Measurements from ENCODE around the gene TULP1.

Gene TULP1

DNA sequence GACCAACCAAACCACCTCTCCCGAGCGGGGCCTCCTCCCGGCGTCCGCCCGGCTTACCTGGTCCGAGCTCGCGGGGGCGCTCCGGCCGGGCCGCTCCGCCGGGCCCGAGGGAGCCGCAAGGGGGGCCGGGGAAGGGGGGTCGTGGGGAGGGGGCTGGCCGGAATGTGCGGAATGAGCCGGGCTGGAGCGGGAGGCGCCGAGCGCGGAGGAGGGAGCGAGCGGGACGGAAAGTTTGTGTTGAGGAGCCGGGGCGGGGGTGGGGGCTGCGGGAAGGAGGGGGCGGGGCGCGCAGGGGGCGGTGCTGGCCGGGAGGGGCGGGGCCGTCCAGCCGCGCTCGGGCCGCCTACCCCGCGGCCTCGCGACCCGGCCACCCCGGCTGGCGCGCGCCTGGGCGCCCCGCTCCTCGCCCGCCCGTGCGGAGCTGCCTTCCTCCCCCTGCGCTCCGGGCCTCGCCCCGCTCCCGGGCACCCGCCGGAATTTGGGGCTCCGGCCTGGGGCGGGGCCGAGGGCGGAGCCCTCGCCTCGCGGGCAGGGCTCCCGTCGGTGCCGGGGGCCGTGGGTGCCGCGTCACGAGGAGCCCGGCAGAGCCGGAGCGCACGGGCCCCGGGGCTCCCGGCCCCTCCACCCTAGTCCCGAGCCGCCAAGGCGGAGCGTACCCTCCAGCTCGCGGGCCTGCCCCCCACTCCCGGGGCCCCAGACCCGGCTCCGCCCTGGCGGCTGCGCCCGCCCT, 15.7 kb downstream of the TULP1 start, which contains the start of gene TEAD3:
TSS of gene TEAD3 (minus strand) at position 239 of the 730 bp plus-strand sequence.
- DNase-seq (ENCODE audit: low spot score), result peak; percentile 96

DNA sequence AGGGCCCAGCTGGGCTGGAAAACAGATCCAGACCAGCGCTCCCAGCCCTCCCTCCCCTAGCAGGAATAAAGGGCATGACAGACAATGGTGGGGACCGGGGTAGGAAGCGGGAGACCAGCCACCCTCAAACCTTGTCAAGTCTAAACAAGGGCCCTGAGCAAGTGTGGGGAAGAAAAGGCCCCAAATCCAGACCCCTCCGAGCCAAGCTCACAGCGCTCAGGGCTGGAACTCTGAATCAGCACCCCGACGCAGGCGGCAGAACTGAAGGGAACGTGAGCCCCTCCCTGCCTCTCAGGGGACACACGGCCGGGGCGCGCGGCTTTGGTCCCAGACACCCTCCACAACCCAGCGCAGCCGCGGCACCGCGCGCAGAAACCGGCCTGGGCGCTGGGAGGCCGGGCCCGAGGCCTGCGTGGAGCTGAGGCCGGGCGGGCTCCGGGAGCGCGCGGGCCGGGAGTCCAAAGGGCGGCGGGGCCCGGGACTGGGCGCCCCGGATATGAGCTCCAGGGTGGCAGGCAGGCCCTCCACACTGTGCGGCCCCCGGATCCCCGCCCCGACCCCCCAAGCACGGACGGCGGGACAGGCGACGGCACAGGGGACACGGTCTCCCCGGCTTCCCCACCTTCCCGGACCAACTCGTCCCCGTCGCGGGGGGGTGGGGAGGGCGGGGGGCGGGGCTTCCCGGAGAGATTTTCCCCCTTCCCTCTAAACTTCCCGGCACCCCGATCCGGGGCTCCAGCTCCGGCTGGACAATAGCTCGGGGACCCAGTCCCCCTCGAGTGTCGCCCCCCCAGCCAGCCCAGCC, 16.5 kb downstream of the TULP1 start:
- peak; percentile 79 for DNase-seq (ENCODE audit: low spot score)

DNA sequence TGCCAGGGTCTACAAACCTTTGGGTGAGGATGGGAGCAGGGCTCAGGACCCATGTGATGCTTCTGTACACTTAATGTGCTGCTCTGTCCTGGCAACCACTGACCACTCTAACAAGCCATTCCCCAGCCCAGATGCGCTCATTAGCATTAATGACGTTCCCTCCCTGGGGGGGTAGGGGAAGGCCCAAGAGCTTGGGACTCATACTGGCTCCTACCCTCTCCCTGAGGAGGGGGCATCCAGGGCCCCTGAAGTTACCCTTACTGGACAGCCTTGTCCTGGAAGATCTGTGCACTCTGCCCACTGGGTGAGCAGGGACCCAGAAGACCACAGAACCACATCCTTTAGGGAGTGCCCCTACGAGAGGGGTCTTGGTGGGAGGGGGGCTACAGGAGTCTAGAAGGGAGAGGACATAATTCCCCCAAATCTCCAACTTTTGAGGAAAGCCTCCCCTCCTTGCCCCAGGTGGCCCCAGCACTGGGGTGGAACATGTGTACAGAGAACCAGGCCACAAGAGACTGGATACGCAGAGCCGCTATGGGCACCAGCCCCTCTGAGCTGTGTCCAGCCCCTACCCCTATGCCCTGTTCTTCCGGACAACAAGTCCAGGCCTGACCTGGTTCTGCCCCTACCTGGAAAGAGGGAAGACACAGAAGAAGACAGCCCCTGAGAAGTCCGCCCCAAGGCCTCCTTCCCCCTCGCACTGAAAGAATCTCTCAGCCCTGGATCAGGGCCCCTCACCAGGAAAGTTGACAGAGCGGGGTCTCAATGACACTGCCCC, 17.2 kb downstream of the TULP1 start:
- no peak for DNase-seq (ENCODE audit: low spot score)

DNA sequence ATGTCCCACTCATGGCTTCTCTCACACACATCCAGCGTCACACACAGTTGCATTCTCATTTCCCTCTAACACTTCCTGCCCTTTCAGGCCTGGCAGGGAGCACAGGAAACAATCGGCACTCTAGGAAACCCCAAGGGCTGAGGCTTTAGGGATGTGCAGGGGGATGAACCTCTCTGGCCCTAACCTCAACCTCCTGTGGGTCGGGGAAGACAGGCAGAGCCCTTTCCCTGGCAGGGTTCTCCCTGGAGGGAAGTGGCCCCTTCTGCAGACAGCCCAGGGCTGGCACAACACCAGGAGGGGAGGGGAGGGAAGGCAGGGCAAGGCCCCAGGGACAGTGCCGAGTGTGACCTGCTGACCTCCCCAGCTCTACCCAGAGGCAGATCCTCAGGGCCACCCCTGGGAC, 18.5 kb downstream of the TULP1 start:
- no peak for DNase-seq (ENCODE audit: low spot score)

DNA sequence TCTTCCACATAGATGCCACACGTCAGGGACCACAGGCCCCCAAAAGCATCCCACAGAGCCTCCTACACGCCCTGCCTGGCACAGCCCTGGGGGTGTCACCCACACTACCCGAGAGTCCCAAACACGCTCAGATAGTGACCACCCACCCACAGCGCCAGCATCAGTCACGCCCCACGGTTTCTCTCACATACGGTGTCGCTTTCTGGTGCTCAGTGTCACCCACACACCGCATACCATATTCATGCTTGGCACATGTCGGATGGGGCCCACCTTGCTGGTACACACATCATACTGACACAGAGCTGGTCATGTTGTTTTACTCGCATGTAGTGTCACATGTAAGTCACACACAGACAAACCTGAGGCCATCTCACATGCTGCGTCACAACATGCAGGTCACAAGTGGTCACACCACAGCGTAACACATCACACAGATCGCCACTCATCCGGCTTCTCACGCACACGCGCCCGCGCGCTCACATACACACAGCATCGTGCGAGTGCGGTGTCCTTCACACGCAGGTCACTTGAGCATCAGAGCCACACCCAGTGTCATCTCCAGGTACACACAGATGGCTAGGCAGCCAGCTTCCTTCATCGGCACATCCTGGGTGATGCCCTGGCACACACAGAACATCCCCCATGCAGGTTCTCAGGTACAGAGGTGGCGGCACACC, 19.3 kb downstream of the TULP1 start:
- no peak for DNase-seq (ENCODE audit: low spot score)

DNA sequence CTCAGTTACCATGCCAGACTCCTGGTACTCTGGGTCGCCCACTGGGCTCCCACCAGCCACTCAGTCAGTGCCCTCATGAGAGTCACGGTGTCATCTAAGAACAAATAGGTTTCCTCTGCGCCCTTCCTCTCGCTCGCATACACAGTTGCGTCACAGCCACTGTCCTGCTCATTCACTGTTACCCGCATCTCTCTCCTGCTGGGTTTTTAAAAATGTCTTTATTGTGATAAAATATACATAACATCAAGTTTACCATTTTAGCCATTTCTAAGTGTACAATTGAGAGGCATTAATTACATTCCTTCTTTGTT, 19.8 kb downstream of the TULP1 start:
- no peak for DNase-seq (ENCODE audit: low spot score)

DNA sequence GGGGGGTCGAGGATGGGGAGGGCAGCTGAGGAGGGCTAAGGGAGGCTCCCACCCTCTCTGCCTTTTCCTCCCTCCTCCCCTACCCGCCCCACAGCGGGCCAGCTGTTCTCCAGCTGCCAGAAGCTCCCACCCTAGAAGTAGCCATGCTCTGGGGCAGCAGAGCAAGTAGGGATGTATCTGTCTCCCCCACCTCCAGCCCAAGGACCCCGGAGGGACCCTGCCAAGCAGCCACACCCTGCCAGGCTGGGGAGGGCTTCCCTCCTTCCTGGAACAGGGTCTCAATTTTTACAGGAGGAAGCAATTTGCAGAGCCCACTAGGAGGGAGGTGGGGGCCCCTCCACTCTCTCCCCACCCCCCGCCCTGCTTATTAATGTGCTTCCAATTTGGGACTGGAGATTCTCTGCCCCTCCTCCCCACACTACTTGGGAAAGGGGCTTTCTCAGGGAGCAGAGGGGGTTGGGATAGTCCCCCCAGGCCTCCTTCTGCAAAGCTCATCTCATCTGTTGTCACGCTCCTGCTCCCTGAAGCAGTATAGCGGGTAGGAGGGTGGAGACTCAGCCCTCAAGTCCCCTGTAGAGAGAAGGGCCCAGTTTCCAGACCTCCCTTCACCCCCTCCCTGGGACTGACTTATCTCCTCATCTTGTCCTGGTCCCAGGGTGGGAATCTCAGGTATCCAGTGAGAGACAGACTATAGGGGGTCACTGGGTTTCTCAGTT, 20.3 kb downstream of the TULP1 start:
- no peak for DNase-seq (ENCODE audit: low spot score)

DNA sequence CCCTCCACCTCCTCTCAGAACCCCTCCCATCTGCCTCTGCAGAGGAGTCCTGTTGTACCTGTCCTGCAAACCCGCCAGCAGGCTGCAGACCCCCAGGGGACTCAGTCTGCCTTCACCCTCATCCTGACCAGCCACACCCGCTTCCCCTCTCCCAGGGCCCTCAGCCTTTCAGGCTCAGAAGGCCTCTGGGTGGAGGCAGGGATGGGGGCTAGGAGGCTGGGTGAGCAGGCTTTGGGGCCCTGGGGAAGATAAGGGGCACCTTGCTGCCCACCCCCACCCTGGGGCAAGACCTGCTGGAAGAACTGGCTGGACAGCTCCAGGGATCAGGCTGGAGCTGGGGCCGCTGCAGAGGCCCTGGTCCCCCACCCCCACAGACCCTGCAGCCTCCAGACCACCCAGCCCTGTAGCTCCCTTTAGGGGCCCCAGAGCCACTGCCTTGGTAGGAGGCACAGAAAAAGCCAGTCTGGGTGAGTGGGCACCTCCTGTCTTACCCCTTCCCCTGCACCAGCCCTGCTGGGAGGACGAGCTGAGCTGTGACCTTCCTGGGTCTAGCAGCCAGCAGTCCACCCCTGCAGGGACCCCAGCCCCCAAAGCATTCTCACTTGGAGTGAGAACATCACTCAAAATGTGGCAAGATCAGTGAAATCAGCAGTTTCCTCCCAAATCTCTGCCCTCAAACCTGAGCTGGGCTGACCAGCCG, 21.0 kb downstream of the TULP1 start:
- DNase-seq (ENCODE audit: low spot score), result no peak

DNA sequence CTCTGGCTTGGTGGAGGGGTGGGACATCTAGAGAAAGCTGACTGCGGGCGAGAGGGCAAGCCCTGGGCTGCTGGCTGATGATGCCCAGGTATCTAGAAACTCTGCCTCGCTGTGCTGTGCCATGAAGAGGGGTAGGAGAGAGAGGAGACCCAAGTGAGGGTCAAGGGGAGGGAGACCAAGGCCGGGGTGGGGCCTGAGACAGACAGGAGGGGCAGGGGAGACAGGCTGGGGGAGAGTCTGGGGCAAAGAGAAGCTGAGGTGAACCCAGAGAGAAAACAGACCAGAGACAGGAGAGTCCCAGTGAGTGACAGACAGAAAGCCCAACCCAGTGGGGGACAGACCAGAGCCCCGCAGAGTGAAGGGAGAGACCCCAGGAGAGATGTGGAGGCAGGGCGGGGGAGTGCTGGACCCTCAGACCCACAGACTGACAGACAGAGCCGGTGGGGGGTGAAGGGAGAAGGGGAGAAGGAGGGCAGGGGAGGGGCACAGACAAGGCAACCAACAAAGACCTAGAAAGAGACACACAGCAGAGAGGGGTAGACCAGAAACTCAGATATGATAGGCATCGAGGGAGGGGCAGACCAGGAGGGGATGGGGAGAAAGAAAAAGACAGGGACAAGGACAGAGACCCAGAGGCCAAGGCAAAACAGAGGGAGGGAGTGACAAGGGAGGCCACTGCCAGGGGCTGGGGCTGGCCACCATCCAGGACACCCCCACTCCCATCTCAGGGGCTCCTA, 21.7 kb downstream of the TULP1 start:
- no peak for DNase-seq (ENCODE audit: low spot score)

DNA sequence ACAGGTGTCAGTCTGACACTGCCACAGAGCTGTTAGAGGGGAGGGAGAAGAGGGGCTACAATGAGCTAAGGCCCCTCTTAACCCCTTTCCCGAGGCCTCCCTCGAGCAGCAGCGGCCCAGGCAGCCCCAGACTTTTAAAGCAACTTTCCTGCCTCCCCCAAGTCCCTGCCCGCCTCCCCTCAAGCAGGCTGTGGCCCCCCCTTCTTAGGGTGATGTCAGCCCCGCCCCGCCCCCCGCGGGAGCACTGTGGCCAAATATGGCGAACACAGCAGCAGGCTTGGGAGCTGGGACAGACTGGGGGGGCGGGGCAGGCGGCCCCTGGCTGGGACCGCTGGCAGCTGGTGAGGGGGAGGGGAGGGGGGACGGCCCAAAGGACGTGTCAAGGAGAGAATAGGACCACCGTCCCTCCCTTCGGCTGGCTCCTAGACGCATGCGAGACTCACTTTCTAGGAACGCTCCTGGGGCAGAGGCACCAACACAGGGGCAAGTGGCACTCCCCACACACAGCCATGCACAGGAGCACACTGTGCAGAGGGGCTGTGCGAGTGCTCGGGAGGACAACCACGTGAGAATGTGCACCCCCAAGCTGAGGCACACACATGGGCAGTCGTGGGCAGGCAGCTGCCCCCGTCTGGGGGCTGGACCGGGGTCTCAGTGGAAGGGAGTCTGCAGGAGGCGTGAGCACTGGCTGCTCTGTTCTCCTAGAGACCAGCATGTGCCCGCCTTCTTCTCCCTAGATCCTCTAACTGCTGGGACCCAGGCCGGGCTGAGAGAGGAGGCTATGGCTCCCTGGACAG, 22.5 kb downstream of the TULP1 start:
- peak; percentile 89 for DNase-seq (ENCODE audit: low spot score)

DNA sequence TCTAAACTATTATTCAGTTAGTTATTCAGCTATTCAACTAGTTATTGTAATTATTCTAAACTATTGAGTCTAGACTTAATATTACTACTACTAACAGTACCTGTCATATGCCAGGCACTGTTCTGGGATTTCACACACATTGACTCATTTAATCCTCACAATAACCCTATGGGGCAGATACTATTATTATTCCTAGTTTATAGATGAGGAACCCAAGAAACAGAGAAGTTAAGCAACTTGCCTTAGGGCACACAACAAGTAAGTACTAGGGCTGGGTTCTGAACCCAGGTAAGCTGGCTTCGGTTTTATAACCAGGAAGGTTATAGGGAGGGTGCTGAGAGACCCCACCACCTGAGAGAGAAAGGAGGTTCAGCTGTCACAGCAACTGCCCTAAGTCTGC, 23.6 kb downstream of the TULP1 start:
- no peak for DNase-seq (ENCODE audit: low spot score)

DNA sequence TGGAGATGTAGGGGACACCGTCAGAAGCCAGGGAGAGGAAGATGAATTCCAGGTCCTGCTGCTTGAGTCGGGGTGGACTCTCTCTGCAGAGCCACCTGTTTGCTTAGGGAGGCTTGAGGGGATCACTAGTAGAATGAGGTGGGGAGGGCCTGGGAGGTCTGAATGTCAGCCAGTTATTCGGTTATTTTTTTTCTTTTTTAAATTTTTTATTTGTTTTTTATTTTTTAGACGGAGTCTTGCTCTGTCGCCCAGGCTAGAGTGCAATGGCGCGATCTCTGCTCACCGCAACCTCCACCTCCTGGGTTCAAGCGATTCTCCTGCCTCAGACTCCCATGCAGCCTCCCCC, 24.2 kb downstream of the TULP1 start:
- no peak for DNase-seq (ENCODE audit: low spot score)

DNA sequence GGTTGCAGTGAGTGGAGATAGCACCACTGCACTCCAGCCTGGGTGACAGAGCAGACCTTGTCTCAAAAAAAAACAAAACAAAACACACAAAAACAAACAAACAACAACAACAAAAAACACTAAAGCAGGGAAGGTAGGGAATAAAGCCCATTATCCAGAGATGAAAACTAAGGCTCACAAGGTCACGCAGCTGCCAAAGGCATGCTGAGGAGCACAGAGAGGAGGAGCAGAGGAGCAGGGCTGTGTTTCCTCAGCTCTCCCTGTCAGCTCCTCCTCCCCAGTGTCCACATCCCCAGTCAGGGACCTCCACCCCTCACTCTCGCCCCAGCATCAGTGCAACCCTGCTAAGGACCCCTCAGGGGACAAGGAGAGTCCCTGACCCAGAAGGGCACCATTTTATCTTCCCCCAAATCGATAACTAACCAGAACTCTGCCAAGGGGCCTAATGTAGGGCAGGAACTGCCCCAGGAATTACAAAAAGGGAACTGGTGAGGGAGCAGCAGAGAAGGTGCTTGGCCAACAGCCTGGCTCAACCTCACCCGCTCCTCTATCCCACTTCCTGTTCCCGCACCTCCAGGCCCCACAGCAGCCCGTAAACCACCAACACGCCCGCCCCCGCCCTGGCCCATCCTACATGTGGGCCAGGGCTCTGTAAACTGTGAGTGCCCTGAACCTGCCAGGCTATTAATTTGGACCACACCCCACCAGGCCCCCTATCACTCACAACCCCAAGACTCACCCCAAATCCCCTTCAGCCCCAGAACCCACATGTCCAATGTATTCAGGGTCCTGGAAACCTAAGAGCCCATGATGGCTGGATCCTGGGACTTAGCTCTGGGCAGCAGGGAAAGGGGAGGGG, 24.8 kb downstream of the TULP1 start:
- no peak for DNase-seq (ENCODE audit: low spot score)

DNA sequence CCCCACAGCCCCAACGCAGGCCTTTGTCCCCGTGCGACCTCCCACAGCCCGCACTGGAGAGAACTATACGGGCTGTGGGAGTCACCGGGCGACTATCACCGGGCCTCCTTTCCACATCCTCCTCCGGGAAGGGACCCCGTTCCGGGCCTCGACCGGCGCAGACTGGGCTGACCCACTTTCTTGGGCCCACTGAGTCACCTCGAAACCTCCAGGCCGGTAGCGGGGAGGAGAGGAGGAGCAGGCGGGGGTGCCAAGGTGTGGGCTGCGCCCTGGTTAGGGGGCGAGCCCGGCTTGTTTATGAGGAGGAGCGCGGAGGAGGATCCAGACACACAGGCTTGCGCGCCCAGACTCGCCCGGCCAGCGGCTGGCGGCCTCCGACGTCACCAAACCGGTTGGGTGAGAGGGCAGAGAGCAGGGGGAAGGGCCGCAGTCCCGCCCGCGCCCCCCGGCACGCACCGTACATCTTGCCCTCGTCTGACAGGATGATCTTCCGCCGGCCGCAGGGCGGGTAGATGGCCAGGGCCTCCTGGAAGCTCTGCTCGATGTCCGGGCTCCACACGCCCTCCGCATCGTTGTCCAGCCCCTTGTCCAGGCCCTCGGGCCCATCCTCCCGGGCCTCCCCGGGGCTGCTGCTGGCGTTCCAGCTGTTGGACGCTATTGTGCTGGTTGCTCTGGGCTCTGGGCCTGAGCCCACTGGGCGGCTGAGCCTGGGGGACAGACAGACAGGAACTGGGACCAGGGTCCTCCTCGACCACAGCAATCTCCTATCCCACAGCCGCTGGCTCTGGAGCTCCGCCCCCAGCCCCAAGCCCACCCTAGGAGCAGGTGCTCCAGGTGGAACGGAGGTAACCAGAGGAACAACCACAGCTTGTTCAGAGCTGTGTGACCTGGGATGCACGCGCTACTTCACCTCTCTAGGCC, 26.4 kb downstream of the TULP1 start:
- no peak for DNase-seq (ENCODE audit: low spot score)

DNA sequence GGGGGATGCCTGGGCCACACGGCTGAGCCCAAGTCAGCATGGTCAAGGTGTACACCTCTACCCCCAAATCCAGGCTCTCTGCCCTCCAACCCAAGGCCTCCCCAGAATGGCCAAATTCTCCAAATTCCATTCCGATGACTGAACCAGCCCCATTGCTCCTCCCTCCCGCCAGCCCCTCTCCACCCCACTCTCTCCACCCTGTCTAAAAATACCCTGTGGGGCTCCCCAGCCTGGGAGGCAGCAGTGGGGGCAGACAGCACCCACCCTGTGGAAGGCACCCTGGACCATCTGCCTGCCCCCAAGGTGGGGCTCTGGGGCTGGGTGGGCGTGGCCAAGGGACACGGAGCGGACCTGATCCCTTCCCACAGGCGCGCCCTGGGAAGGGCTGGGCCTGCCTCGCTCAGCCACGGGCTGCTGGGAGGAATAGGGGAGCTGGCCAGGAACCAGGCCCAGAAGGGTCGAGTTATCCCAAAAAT, 27.3 kb downstream of the TULP1 start:
- peak; percentile 75 for DNase-seq (ENCODE audit: low spot score)

DNA sequence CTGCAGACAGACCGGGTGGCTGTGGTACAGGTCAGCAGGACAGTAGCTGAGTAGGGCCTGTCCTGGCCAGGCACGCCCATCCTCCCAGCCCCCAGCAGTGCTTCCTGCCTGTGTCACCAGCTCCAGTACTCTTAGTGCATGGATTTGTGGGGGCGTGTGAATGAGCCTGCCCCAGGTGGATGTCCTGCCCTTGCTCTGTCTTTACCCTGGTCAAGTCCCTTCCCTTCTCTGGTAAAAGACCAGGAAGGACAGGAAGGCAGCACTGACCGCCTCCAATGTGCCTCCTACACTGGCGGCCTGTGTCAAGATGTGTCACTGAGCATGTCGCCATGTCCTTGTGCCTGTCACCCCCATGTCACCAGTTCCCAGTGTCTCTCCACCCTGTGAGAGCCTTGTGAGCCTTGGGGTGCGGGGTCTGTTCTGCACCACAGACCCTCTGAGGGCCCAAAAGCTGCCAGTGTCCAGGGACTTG, 27.7 kb downstream of the TULP1 start:
- DNase-seq (ENCODE audit: low spot score), result no peak

All from AG20443 (cell line).